ENCODE data around the gene PIP5K1C.

DNA sequence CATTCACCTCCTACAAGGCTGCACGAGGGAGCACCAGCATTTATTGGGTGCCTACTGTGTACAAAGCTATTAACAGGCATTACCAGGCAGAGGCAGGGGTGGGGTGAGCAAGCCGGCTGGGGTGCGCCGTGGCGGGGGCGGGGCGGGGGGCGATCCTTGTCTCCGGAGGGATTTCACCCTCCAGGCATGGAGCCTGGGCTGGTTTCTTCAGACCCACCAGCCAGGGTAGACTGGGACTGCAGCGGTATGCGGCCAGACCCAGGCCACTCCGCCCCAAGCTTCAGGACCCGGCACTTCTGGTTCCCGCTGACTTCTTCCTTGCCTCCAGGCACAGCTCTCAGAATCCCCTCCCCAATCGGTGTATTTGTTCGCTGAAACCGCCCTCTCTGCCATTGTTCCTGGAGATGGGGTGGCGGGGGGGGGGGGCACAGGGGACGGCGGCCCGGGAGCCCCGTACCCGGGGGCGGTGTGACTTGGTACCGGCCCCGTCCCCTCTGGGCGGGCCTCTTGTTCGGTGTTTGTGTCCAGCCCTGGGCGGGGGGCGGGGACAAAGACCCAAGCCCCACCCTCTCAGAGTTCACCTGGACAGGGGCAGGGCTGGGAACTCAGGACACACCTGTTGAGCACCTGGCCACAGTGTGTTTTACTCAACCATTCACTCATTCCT is 22.3 kb upstream of the PIP5K1C start:
- TF ChIP-seq, protein P1, sequence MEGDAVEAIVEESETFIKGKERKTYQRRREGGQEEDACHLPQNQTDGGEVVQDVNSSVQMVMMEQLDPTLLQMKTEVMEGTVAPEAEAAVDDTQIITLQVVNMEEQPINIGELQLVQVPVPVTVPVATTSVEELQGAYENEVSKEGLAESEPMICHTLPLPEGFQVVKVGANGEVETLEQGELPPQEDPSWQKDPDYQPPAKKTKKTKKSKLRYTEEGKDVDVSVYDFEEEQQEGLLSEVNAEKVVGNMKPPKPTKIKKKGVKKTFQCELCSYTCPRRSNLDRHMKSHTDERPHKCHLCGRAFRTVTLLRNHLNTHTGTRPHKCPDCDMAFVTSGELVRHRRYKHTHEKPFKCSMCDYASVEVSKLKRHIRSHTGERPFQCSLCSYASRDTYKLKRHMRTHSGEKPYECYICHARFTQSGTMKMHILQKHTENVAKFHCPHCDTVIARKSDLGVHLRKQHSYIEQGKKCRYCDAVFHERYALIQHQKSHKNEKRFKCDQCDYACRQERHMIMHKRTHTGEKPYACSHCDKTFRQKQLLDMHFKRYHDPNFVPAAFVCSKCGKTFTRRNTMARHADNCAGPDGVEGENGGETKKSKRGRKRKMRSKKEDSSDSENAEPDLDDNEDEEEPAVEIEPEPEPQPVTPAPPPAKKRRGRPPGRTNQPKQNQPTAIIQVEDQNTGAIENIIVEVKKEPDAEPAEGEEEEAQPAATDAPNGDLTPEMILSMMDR (IDR thresholded peaks at IDR 0.05) = no peak
- no peak for TF ChIP-seq POLR2A (IDR thresholded peaks at IDR 0.05)
